HG02623 (cell line): Measurements from ENCODE around the gene HSPA14.
"Not testable (repeated sequence)": the region's sequence is repeated elsewhere in the genome, so short reads cannot be mapped to it uniquely, and the experiment has no call there.

Experiments
- ATAC-seq: cut with Tn5 transposase; IDR thresholded peaks from one replicate; pipeline ENCODE4 v1.9.1; 2021; ENCODE audit warnings: moderate library complexity; ENCODE audit not compliant: unreplicated experiment

Gene HSPA14

GRCh38 chr10:14880229-14880628, 42.1 kb downstream of the HSPA14 start:
- ATAC-seq: no peak

DNA sequence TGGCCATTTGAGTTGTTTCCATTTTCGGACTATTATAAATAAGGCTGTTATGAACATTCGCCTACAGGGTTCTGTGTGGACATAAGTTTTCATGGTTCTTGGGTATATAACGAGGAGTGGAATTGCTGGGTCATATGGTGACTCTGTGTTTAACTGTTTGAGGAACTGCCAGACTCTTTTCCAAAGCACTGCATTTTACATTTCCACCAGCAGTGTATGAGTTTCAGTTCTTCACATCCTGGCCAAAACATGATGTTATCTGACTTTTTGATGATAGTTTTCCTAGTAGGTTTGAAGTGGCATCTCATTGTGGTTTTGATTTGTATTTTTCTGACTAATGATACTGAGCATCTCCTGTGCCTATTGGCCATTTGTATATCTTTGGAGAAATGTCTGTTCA, 46.0 kb downstream of the HSPA14 start:
- ATAC-seq: no peak

DNA sequence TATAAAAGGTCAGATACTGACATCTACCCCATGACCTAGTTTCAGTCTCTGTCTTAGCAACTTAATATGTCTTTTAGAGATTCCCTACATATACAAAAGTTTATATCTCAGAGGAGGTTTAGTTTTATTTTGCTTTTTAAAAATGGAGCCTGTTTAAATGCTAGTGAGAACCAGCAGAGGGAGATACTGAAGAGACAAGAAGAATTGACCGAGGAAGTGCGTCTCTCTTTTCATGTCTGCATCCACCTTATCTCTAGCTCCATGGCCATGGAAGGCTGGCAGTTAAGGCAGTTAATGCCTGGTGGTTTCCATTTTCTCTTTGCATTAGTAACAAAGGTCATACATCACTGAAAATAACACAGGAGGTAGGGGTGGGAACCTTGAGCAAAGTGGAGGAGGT, 51.2 kb downstream of the HSPA14 start:
- ATAC-seq: no peak

DNA sequence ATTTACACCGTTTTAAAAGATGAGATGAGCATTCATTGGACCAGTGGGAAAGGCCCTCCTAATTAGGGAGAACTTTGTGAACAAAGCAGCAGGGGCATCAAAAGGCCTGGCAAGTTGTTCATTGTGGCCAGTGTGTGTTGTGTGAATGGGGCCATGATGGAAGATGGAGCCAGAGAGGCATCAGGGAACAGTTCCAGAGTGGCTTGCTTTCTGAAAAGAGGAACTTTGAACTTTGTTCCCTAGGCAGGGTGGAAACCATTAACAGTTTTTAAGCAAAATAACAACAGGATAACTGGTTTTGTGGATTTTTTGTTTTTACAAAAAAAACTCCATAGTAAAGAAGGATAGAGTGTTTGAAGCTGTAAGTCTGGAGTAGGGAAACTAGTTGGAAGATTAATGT, 53.0 kb downstream of the HSPA14 start:
- ATAC-seq: no peak

DNA sequence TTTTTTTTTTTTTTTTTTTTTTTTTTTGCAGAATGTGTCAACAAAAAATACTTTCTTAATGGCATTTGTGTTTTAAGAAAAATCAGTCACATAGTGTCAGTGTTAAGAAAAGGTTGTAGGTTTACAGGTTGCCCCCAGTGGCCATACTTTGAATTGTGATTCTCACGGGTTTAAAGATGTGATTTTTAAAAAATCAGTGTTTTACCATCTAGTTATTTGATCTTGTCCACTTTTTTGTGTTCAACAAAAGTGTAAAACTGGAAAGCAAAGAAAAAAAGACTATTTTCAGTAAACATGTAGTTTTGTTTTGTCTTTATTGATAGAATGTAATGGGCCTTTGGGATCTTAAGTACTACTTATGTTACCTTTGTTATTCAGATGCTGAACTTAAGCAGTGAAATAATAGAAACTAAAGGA, 66.2 kb downstream of the HSPA14 start:
- ATAC-seq: no peak

GRCh38 chr10:14904864-14905263, 66.8 kb downstream of the HSPA14 start:
- ATAC-seq: no peak

- ATAC-seq: no peak
These were observed 67.8 kb downstream of the HSPA14 start for GRCh38 chr10:14905890-14906289.

- ATAC-seq: no peak
These were observed 68.7 kb downstream of the HSPA14 start for GRCh38 chr10:14906765-14907164.

- ATAC-seq: not testable (repeated sequence)
These were observed 69.5 kb downstream of the HSPA14 start for GRCh38 chr10:14907591-14907990.

DNA sequence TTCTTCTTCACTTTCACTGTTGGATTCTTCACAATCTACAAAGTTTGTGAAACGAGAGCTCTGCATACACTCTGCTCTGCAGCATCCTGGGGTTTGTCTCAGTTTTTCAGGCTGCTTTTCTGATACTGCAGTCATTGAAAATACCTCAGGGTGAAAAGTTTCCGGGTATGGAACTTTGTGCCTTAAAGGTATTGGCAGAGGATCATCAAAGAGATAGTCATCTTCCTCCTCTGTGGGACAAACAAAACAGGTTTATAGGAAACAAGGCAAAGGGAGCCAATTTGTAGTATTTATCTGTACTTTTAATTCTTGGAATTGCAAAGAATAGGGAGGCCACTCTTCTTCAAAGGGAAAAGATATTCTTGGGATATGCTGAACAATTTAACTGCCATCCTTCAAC, 71.0 kb downstream of the HSPA14 start:
- ATAC-seq: no peak

DNA sequence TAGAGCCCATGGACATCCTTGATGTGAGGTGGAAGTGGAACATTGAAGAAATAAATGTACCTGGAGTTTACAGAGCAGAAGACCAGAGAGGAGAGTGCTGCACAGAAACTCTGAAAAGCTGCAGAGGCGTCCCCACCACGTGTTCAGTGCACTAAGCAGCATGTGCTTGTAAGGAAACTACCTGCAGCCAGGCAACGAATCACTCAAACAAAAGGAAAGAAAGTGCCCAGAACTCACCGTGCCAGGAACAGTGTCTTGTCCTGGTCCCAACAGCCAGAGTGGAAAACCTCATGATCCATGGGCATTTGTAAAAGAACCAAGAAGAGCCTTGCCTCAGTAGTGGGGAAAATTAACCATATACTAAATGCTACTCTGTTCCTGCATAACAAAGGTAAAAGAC, 72.8 kb downstream of the HSPA14 start:
- ATAC-seq: no peak

GRCh38 chr10:14911801-14912200, 73.7 kb downstream of the HSPA14 start:
- ATAC-seq: no peak

DNA sequence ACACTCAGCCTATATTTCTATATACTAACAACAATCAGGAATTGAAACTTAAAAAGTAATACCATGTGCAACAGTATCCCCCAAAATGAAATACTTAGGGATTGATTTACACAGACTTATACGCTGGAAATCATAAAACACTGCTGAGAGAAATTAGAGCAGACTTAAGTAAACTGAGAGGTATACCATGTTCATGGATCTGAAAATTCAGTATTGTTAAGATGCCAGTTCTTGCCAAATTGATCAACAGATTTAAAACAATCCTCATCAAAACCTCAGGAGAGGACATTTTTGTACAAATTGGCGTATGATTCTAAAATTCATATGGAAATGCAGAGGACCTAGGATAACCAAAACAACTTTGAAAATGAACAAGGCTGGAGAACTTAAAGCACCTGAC, 78.5 kb downstream of the HSPA14 start:
- no peak for ATAC-seq

- ATAC-seq: no peak
These were observed 79.7 kb downstream of the HSPA14 start for GRCh38 chr10:14917827-14918226.

- ATAC-seq: no peak
These were observed 80.9 kb downstream of the HSPA14 start for GRCh38 chr10:14918964-14919363.
